WTC11 (cell line): ENCODE measurements around the gene WDR55.

Experiments
- CTCF ChIP-seq: fragments of 200-600 bp; IDR thresholded peaks from 2 replicates; pipeline ENCODE4 v1.8.0; 2022; ENCODE audit warnings: antibody characterized with exemption
- FOXP4 ChIP-seq: sonication (generic); formaldehyde crosslinking; IDR thresholded peaks from 2 replicates; pipeline ENCODE4 v1.8.0; 2022; ENCODE audit warnings: mild to moderate bottlenecking, missing genetic modification reagents
- HMGA2 ChIP-seq: fragments of 250-450 bp; sonication (Bioruptor Pico); IDR thresholded peaks from 2 replicates; pipeline ENCODE4 v1.4.0; 2021; ENCODE audit warnings: mild to moderate bottlenecking, moderate library complexity
- HMGXB4 ChIP-seq: sonication (generic); formaldehyde crosslinking; IDR thresholded peaks from 2 replicates; pipeline ENCODE4 v1.8.1; 2023; ENCODE audit warnings: mild to moderate bottlenecking, moderate library complexity, missing genetic modification reagents

DNA sequence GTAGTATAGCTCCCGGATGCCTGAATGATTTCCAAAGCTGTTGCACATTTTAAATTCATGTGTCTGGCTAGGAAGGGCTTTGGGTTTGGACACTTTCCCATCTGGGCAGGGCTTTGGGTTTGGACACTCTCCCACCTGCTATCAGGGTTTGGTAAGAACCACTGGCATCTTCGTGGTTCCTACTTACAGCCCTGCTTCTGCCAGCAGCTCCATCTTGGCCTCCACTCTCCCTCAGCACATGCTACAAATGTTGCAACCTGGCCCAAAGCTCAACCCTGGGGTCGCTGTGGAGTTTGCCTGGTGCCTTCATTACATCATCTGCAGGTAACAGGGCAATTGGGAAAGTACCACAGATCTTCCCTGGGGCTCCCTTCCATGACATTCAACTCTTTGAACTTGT lies 22.0 kb upstream of the WDR55 start:
- TF ChIP-seq CTCF (no peak), HMGXB4 (no peak), FOXP4 (no peak), HMGA2 (CRISPR knock-in tag) (no peak)
